Mononuclear cell (primary cell): Measurements from ENCODE around the gene ATXN3L. TPM values are rescaled to one million over a fixed set of nuclear protein-coding genes. Genes with fewer than 3 reads are reported as not detected.
"Not testable (repeated sequence)": the region's sequence is repeated elsewhere in the genome, so short reads cannot be mapped to it uniquely, and the experiment has no call there.

Source experiments
- H3K27me3 ChIP-seq: 2 replicates; pipeline ENCODE4 v1.6.0; 2011; ENCODE audit warnings: low read length, control low read depth; ENCODE audit not compliant: insufficient read depth
- H3K4me1 ChIP-seq: 2 replicates; pipeline ENCODE4 v1.5.1; 2011; ENCODE audit warnings: mild to moderate bottlenecking, low read length, control low read depth; ENCODE audit not compliant: insufficient read depth
- H3K4me3 ChIP-seq: 2 replicates; pipeline ENCODE4 v1.5.1; 2011; ENCODE audit warnings: mild to moderate bottlenecking, low read length, moderate library complexity
- H3K9me3 ChIP-seq: 2 replicates; pipeline ENCODE4 v1.5.1; 2011; ENCODE audit warnings: low read depth, mild to moderate bottlenecking, control low read depth, low read length
- total RNA-seq: library from RNA; depleted of rRNA; stranded (reverse); fragments of >200 nt; gene quantifications from one replicate; pipeline ENCODE4 v1.2.3, GENCODE V29; 2012

The ATXN3L gene
- total RNA-seq, 1 donor = not detected

- no peaks in the 10 kb centered on the region for H3K27me3 ChIP-seq
- no peaks in the 10 kb centered on the region for H3K9me3 ChIP-seq
- H3K4me1 ChIP-seq = no peaks in the 10 kb centered on the region
- H3K4me3 ChIP-seq = no peak overlapping the region
Observed at GRCh38 chrX:13334491-13334890, 14.6 kb upstream of the ATXN3L start.

GRCh38 chrX:13330446-13330845 lies 10.6 kb upstream of the ATXN3L start:
- no peak overlapping the region for H3K4me3 ChIP-seq
- no peaks in the 10 kb centered on the region for H3K9me3 ChIP-seq
- H3K27me3 ChIP-seq = no peaks in the 10 kb centered on the region
- no peaks in the 10 kb centered on the region for H3K4me1 ChIP-seq

GRCh38 chrX:13327666-13328065 lies 7.8 kb upstream of the ATXN3L start:
- Histone ChIP-seq H3K4me1 (no peaks in the 10 kb centered on the region), H3K27me3 (no peaks in the 10 kb centered on the region), H3K9me3 (no peaks in the 10 kb centered on the region)

DNA sequence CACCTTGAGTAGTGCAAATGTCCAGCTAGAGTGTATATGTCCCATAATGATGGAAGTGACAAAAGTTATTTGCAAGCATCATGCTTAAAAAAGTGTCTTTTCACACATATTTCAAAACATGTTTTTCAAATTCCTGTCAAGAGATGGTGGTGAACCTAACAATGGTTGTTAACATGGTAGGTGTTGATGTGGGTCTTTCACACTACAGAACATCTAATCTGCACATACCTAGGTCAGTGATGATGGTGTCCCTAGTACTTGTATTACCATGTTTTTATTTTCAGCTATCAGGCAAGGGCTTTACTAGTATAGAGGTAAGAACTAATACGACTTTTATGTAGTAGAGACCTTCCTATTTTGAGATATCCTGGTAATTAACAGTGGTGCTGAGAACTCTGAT lies 3.4 kb upstream of the ATXN3L start:
- no peaks in the 10 kb centered on the region for H3K9me3 ChIP-seq
- H3K4me1 ChIP-seq = no peaks in the 10 kb centered on the region
- no peaks in the 10 kb centered on the region for H3K27me3 ChIP-seq
- no peak overlapping the region for H3K4me3 ChIP-seq

More at GRCh38 chrX:13327666-13328065, 7.8 kb upstream of the ATXN3L start:
- no peak overlapping the region for H3K4me3 ChIP-seq

GRCh38 chrX:13317366-13317765 lies 2.5 kb downstream of the ATXN3L start:
- Histone ChIP-seq H3K27me3 (no peaks in the 10 kb centered on the region), H3K4me1 (no peaks in the 10 kb centered on the region), H3K4me3 (no peak overlapping the region), H3K9me3 (no peaks in the 10 kb centered on the region)

GRCh38 chrX:13311560-13311959 lies 8.3 kb downstream of the ATXN3L start:
- no peaks in the 10 kb centered on the region for H3K27me3 ChIP-seq
- no peak overlapping the region for H3K4me3 ChIP-seq
- H3K9me3 ChIP-seq = no peaks in the 10 kb centered on the region
- no peaks in the 10 kb centered on the region for H3K4me1 ChIP-seq

GRCh38 chrX:13309631-13310030 lies 10.2 kb downstream of the ATXN3L start:
- H3K9me3 ChIP-seq = no peaks in the 10 kb centered on the region
- peaks cover 6% of the 10 kb centered on the region for H3K4me1 ChIP-seq
- H3K27me3 ChIP-seq = no peaks in the 10 kb centered on the region
- H3K4me3 ChIP-seq = no peak overlapping the region

- no peaks in the 10 kb centered on the region for H3K9me3 ChIP-seq
Observed at GRCh38 chrX:13307041-13307440, 12.8 kb downstream of the ATXN3L start.

DNA sequence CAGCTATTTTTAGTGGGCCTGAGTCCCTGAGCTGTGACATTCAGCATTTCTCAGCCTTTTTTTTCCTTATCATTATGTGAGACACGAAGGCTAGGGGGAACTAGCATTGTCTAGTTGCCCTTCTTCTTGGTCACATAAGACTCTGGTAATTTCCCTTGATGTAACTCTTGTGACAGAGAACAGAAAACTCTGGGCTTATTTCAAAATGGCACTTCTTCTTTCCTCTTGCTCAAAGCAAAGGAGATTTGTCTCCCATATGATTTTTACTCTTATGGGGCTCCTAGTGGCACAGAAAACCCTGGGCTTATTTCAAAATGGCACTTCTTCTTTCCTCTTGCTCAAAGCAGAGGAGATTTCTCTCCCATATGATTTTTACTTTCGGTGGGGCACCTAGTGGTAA lies 14.7 kb downstream of the ATXN3L start:
- Histone ChIP-seq H3K4me3 (no peak overlapping the region), H3K4me1 (peaks cover 8% of the 10 kb centered on the region), H3K27me3 (no peaks in the 10 kb centered on the region), H3K9me3 (no peaks in the 10 kb centered on the region)

More at GRCh38 chrX:13307041-13307440, 12.8 kb downstream of the ATXN3L start:
- no peaks in the 10 kb centered on the region for H3K27me3 ChIP-seq
- peaks cover 8% of the 10 kb centered on the region for H3K4me1 ChIP-seq
- no peak overlapping the region for H3K4me3 ChIP-seq

DNA sequence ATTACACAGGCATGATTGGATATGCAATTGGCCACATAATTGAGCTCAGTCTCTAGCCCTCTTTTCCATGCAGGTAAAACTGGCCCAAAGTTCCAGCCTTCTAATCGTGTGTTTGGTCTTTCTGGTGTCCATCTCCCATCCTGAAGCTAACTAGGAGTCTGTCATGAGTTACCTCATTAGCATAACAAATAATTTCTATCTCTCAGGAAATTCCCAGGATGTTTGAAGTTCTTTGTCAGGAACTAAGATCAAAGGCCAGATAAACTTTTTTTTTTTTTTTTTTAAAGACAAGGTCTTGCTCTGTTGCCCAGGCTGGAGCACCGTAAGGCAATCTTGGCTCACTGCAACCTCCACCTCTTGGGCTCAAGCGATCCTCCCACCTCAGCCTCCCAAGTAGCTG lies 15.8 kb downstream of the ATXN3L start:
- Histone ChIP-seq H3K9me3 (no peaks in the 10 kb centered on the region), H3K4me1 (peaks cover 8% of the 10 kb centered on the region), H3K27me3 (no peaks in the 10 kb centered on the region), H3K4me3 (no peak overlapping the region)

GRCh38 chrX:13303248-13303647 lies 16.6 kb downstream of the ATXN3L start:
- not testable (repeated sequence) for H3K9me3 ChIP-seq, H3K27me3 ChIP-seq, H3K4me3 ChIP-seq, H3K4me1 ChIP-seq

DNA sequence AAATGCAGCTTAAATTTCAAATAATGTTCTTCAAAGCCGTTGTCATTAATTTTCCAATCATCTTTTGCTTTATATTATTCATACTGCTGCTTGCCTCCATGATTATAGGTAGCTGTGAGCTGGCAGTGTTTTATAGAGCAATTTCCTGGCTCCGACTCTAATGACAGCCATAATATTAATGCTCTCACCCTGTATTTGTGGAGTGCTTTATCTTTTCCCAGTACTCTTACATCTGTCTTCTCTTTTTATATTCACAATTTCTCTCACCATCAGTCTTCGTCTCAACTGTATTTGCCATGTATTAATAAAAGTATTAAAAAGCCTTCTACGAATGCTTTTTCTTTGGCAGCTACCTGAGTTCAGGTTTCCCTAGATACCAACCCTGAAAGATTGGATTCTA lies 21.0 kb downstream of the ATXN3L start:
- Histone ChIP-seq H3K27me3 (no peaks in the 10 kb centered on the region), H3K4me3 (no peak overlapping the region), H3K9me3 (no peaks in the 10 kb centered on the region), H3K4me1 (no peaks in the 10 kb centered on the region)

DNA sequence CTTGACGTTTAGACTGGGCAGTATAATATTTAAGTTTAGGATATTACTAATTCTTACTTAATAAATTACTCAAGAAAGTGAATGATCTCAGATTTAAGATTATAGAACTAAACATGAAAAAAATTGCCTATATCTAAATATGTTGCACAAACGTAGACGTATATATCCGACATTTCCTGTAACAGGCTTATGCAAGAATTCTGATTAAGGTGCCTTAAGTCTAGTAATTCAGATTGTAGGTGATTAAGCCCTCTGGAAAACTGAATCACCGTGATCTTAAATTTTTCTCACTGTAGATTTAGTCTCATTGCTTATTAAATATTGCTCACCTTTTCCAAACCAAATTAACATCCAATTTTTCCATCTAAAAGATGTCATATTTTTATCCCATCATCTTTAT lies 24.0 kb downstream of the ATXN3L start:
- Histone ChIP-seq H3K9me3 (no peaks in the 10 kb centered on the region), H3K27me3 (no peaks in the 10 kb centered on the region), H3K4me1 (no peaks in the 10 kb centered on the region), H3K4me3 (no peak overlapping the region)

- Histone ChIP-seq H3K4me3 (no peak overlapping the region), H3K4me1 (no peaks in the 10 kb centered on the region), H3K27me3 (no peaks in the 10 kb centered on the region)
Observed at GRCh38 chrX:13293700-13294099, 26.2 kb downstream of the ATXN3L start.

GRCh38 chrX:13290891-13291614 lies 28.8 kb downstream of the ATXN3L start:
- Histone ChIP-seq H3K4me1 (no peaks in the 10 kb centered on the region), H3K4me3 (no peak overlapping the region), H3K27me3 (no peaks in the 10 kb centered on the region), H3K9me3 (no peaks in the 10 kb centered on the region)

More at GRCh38 chrX:13293700-13294099, 26.2 kb downstream of the ATXN3L start:
- no peaks in the 10 kb centered on the region for H3K9me3 ChIP-seq

GRCh38 chrX:13288671-13289070 lies 31.2 kb downstream of the ATXN3L start:
- peaks cover 4% of the 10 kb centered on the region for H3K4me1 ChIP-seq
- no peak overlapping the region for H3K4me3 ChIP-seq
- H3K27me3 ChIP-seq = no peaks in the 10 kb centered on the region
- H3K9me3 ChIP-seq = no peaks in the 10 kb centered on the region
